LNCAP (cell line): Measurements from ENCODE around the gene SELENOT.

Experiments used
- CTCF ChIP-seq: fragments of 450-650 bp; IDR thresholded peaks from 2 replicates; pipeline ENCODE4 v1.5.1; 2017; ENCODE audit warnings: mild to moderate bottlenecking

Gene SELENOT

GRCh38 chr3:150656316-150656715 lies 53.2 kb downstream of the SELENOT start:
- no peak for TF ChIP-seq CTCF

- no peak for TF ChIP-seq CTCF
These were observed 59.5 kb downstream of the SELENOT start for GRCh38 chr3:150662410-150663200.

- TF ChIP-seq CTCF = no peak
These were observed 60.3 kb downstream of the SELENOT start for GRCh38 chr3:150663461-150663860.

GRCh38 chr3:150666167-150666566 lies 63.0 kb downstream of the SELENOT start:
- TF ChIP-seq CTCF = no peak

GRCh38 chr3:150673966-150674365 lies 70.8 kb downstream of the SELENOT start:
- TF ChIP-seq CTCF = no peak

GRCh38 chr3:150675587-150675986 lies 72.5 kb downstream of the SELENOT start:
- TF ChIP-seq CTCF = no peak
